A549 (cell line): ENCODE results near the gene GRIP2. TPM values are rescaled to one million over a fixed set of nuclear protein-coding genes. Genes with fewer than 3 reads are reported as not detected.

ENCODE experiments used
- ATAC-seq, 2 experiments: fragments of 200-7000 bp in 1 of 2; fragments of >200 bp in 1 of 2; cut with Nextera tagmentation in 1 of 2; cut with Tn5 transposase in 1 of 2; 3 replicates each; pipeline versions ENCODE4 v1.8.0 to v1.9.1; 2018 to 2020; ENCODE audit warnings: mild to moderate bottlenecking in 1 of 2, moderate library complexity in 1 of 2
- CTCF ChIA-PET: fragments of 300-600 bp; sonication (Branson Sonifier 250); formaldehyde crosslinking; extraction: SDS; loops from one replicate; lab custom pipeline; 2021; ENCODE audit warnings: antibody characterized with exemption, inconsistent platforms; lab: Yijun Ruan, JAX
- POLR2A ChIA-PET: fragments of 350-600 bp; formaldehyde crosslinking; extraction: SDS; loops from one replicate; lab custom pipeline; 2021; ENCODE audit warnings: antibody characterized with exemption, inconsistent platforms; lab: Yijun Ruan, JAX
- DNase-seq, 2 experiments: peaks; one replicate each; pipeline versions ENCODE4 v3.0.0 to v3.0.0-alpha.2; 2011 to 2016; ENCODE audit warnings: low read depth in 1 of 2, low spot score in 1 of 2
- FAIRE-seq: peaks from 2 replicates; lab custom pipeline; 2011; peaks lifted over from hg19 to GRCh38; lab: Jason Lieb, UNC
- H3K27ac ChIP-seq, 2 experiments: fragments of >200 bp; sonication (Bioruptor Twin); formaldehyde crosslinking; 3 replicates each; pipeline ENCODE4 v1.5.1; 2016 to 2017
- H3K4me1 ChIP-seq: fragments of >200 bp; sonication (Bioruptor Twin); formaldehyde crosslinking; 3 replicates; pipeline ENCODE4 v1.6.1; 2016
- H3K4me2 ChIP-seq: fragments of >200 bp; sonication (Bioruptor Twin); formaldehyde crosslinking; 3 replicates; pipeline ENCODE4 v1.6.1; 2016
- H3K4me3 ChIP-seq: fragments of >200 bp; sonication (Bioruptor Twin); formaldehyde crosslinking; 3 replicates; pipeline ENCODE4 v1.5.1; 2016
- H3K9me3 ChIP-seq: fragments of >200 bp; sonication (Bioruptor Twin); formaldehyde crosslinking; 3 replicates; pipeline ENCODE4 v1.6.1; 2016
- CEBPB ChIP-seq, 2 experiments: fragments of >200 bp in 1 of 2; sonication (Bioruptor Twin) in 1 of 2; formaldehyde crosslinking in 1 of 2; IDR thresholded peaks; 2 replicates each; pipeline ENCODE4 v1.6.1; 2012 to 2016
- EHF ChIP-seq: fragments of 250-450 bp; sonication (Bioruptor Pico); IDR thresholded peaks from 2 replicates; pipeline ENCODE4 v1.5.0; 2020; ENCODE audit warnings: mild to moderate bottlenecking
- EHMT2 ChIP-seq: fragments of 200-600 bp; sonication (generic); IDR thresholded peaks from 2 replicates; pipeline ENCODE4 v1.6.1; 2016; ENCODE audit warnings: antibody characterized with exemption, low read depth, mild to moderate bottlenecking, moderate library complexity
- EP300 ChIP-seq, 2 experiments: fragments of >200 bp; sonication (Bioruptor Twin); formaldehyde crosslinking; IDR thresholded peaks; 2 replicates in 1 of 2; 3 replicates in 1 of 2; pipeline ENCODE4 v1.6.1; 2016 to 2017
- HOXA7 ChIP-seq: fragments of 250-450 bp; sonication (Bioruptor Pico); IDR thresholded peaks from 2 replicates; pipeline ENCODE4 v1.5.0; 2020; ENCODE audit warnings: mild to moderate bottlenecking, moderate library complexity
- KDM1A ChIP-seq: fragments of 200-600 bp; sonication (generic); IDR thresholded peaks from 2 replicates; pipeline ENCODE4 v1.6.1; 2016; ENCODE audit warnings: low read depth, mild to moderate bottlenecking
- MAZ ChIP-seq: fragments of 150-350 bp; IDR thresholded peaks from 2 replicates; pipeline ENCODE4 v1.6.1; 2014; ENCODE audit warnings: antibody characterized with exemption, low read depth, low read length, borderline replicate concordance
- PHF8 ChIP-seq: fragments of 200-600 bp; sonication (generic); IDR thresholded peaks from 2 replicates; pipeline ENCODE4 v1.6.1; 2016; ENCODE audit warnings: low read depth, mild to moderate bottlenecking, antibody characterized with exemption, moderate library complexity, borderline replicate concordance
- ZFP36 ChIP-seq: fragments of 450-650 bp; IDR thresholded peaks from 2 replicates; pipeline ENCODE4 v1.6.1; 2014; ENCODE audit warnings: borderline replicate concordance; ENCODE audit not compliant: partially characterized antibody
- ZSCAN20 ChIP-seq: fragments of 250-450 bp; sonication (Bioruptor Pico); IDR thresholded peaks from 2 replicates; pipeline ENCODE4 v1.8.0; 2022; ENCODE audit warnings: mild to moderate bottlenecking, moderate library complexity
- WGBS: methylation state at CpG from one replicate; pipeline ENCODE4 v1.1.6; 2017; ENCODE audit errors: missing lambda C conversion rate; 5-methylcytosine and 5-hydroxymethylcytosine counted together
- polyA plus RNA-seq, 4 experiments: library from polyadenylated mRNA; depleted of rRNA in 3 of 4; stranded (reverse); fragments of >200 nt; fragmentation: RNase III in 1 of 4; extraction: RNeasy Plus Mini Kit Qiagen cat#74134 plus additional on column Dnase treatment in 1 of 4; gene quantifications; 2 replicates in 3 of 4; 3 replicates in 1 of 4; pipeline ENCODE4 v1.2.3, GENCODE V29; 2011 to 2017
- TF ChIP-seq, protein P1 (sequence below): IDR thresholded peaks from 2 replicates; pipeline ENCODE4 v1.6.1; 2012
- TF ChIP-seq, protein P2 (sequence below): IDR thresholded peaks from 2 replicates; pipeline ENCODE4 v1.6.1; 2012; ENCODE audit warnings: low read depth, borderline replicate concordance
- TF ChIP-seq, protein P3 (sequence below): fragments of >200 bp; sonication (Bioruptor Twin); formaldehyde crosslinking; IDR thresholded peaks from 3 replicates; pipeline ENCODE4 v1.5.1; 2016
- TF ChIP-seq, protein P4 (sequence below): fragments of 250-450 bp; sonication (Bioruptor Pico); IDR thresholded peaks from 2 replicates; pipeline ENCODE4 v1.5.0; 2021; ENCODE audit warnings: mild to moderate bottlenecking, moderate library complexity, borderline replicate concordance
- TF ChIP-seq, protein P5 (sequence below): fragments of 200-600 bp; sonication (generic); IDR thresholded peaks from 2 replicates; pipeline ENCODE4 v1.6.1; 2016; ENCODE audit warnings: antibody characterized with exemption, mild to moderate bottlenecking, moderate library complexity
- TF ChIP-seq, protein P6 (sequence below): fragments of 150-350 bp; IDR thresholded peaks from 2 replicates; pipeline ENCODE4 v1.6.1; 2014; ENCODE audit warnings: low read depth, mild to moderate bottlenecking, low read length
- TF ChIP-seq, protein P7 (sequence below): fragments of >200 bp; sonication (Bioruptor Twin); formaldehyde crosslinking; IDR thresholded peaks from 3 replicates; pipeline ENCODE4 v1.6.1; 2016

GRIP2 gene
- polyA plus RNA-seq, 2 of the 4 experiments (the other 2 are of a cell fraction), result 0.56 to 1.6 TPM

DNA sequence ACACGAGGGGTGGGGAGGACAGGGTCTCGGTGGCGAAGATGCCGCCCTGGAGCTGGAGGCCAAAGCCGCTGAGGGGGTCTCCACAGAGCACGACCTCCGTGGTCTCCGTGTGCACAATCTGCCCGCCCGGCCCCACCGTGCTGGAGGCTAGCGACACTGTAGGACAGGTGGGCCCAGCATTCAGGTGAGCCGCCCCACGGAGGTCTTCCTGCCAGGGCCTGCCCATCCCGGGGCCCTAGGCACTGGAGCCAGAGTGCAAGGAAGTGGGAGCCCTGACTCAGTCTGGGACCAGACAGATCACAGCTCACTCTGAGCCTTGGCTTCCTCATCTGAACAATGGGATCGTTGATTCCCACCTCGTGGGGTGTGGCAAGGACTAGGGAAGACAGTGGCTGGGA lies 25.8 kb downstream of the GRIP2 start:
- no peak for FAIRE-seq
- no peak for ATAC-seq
- CTCF ChIA-PET, result interaction anchor here (1.0 to 8.0 kb wide), 4 partner anchors 13 to 411 kb away, joined by 3 to 63 read pairs (median 6); no protein-coding TSS in a partner anchor

More for the DNA sequence above, 25.8 kb downstream of the GRIP2 start:
- H3K9me3 ChIP-seq, result no peaks in the 10 kb centered on the region
- no peaks in the 10 kb centered on the region for H3K4me1 ChIP-seq
- no peak overlapping the region for H3K4me2 ChIP-seq
- TF ChIP-seq, protein P1, sequence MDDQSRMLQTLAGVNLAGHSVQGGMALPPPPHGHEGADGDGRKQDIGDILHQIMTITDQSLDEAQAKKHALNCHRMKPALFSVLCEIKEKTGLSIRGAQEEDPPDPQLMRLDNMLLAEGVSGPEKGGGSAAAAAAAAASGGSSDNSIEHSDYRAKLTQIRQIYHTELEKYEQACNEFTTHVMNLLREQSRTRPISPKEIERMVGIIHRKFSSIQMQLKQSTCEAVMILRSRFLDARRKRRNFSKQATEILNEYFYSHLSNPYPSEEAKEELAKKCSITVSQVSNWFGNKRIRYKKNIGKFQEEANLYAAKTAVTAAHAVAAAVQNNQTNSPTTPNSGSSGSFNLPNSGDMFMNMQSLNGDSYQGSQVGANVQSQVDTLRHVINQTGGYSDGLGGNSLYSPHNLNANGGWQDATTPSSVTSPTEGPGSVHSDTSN, result no peak
- no peak for TF ChIP-seq KDM1A
- no peak for TF ChIP-seq EHMT2
- no peak for TF ChIP-seq CEBPB (IDR thresholded peaks at IDR 0.05)
- TF ChIP-seq, protein P2, sequence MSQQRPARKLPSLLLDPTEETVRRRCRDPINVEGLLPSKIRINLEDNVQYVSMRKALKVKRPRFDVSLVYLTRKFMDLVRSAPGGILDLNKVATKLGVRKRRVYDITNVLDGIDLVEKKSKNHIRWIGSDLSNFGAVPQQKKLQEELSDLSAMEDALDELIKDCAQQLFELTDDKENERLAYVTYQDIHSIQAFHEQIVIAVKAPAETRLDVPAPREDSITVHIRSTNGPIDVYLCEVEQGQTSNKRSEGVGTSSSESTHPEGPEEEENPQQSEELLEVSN, result no peak
- TF ChIP-seq, protein P3, sequence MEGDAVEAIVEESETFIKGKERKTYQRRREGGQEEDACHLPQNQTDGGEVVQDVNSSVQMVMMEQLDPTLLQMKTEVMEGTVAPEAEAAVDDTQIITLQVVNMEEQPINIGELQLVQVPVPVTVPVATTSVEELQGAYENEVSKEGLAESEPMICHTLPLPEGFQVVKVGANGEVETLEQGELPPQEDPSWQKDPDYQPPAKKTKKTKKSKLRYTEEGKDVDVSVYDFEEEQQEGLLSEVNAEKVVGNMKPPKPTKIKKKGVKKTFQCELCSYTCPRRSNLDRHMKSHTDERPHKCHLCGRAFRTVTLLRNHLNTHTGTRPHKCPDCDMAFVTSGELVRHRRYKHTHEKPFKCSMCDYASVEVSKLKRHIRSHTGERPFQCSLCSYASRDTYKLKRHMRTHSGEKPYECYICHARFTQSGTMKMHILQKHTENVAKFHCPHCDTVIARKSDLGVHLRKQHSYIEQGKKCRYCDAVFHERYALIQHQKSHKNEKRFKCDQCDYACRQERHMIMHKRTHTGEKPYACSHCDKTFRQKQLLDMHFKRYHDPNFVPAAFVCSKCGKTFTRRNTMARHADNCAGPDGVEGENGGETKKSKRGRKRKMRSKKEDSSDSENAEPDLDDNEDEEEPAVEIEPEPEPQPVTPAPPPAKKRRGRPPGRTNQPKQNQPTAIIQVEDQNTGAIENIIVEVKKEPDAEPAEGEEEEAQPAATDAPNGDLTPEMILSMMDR, result no peak
- TF ChIP-seq, protein P4, sequence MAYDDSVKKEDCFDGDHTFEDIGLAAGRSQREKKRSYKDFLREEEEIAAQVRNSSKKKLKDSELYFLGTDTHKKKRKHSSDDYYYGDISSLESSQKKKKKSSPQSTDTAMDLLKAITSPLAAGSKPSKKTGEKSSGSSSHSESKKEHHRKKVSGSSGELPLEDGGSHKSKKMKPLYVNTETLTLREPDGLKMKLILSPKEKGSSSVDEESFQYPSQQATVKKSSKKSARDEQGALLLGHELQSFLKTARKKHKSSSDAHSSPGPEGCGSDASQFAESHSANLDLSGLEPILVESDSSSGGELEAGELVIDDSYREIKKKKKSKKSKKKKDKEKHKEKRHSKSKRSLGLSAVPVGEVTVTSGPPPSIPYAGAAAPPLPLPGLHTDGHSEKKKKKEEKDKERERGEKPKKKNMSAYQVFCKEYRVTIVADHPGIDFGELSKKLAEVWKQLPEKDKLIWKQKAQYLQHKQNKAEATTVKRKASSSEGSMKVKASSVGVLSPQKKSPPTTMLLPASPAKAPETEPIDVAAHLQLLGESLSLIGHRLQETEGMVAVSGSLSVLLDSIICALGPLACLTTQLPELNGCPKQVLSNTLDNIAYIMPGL, result no peak
- no peak for TF ChIP-seq EP300 (IDR thresholded peaks at IDR 0.05)
- TF ChIP-seq ZSCAN20, result no peak
- no peak for TF ChIP-seq EHF
- TF ChIP-seq, protein P5, sequence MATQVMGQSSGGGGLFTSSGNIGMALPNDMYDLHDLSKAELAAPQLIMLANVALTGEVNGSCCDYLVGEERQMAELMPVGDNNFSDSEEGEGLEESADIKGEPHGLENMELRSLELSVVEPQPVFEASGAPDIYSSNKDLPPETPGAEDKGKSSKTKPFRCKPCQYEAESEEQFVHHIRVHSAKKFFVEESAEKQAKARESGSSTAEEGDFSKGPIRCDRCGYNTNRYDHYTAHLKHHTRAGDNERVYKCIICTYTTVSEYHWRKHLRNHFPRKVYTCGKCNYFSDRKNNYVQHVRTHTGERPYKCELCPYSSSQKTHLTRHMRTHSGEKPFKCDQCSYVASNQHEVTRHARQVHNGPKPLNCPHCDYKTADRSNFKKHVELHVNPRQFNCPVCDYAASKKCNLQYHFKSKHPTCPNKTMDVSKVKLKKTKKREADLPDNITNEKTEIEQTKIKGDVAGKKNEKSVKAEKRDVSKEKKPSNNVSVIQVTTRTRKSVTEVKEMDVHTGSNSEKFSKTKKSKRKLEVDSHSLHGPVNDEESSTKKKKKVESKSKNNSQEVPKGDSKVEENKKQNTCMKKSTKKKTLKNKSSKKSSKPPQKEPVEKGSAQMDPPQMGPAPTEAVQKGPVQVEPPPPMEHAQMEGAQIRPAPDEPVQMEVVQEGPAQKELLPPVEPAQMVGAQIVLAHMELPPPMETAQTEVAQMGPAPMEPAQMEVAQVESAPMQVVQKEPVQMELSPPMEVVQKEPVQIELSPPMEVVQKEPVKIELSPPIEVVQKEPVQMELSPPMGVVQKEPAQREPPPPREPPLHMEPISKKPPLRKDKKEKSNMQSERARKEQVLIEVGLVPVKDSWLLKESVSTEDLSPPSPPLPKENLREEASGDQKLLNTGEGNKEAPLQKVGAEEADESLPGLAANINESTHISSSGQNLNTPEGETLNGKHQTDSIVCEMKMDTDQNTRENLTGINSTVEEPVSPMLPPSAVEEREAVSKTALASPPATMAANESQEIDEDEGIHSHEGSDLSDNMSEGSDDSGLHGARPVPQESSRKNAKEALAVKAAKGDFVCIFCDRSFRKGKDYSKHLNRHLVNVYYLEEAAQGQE, result no peak
- TF ChIP-seq ZFP36, result no peak
- TF ChIP-seq, protein P6, sequence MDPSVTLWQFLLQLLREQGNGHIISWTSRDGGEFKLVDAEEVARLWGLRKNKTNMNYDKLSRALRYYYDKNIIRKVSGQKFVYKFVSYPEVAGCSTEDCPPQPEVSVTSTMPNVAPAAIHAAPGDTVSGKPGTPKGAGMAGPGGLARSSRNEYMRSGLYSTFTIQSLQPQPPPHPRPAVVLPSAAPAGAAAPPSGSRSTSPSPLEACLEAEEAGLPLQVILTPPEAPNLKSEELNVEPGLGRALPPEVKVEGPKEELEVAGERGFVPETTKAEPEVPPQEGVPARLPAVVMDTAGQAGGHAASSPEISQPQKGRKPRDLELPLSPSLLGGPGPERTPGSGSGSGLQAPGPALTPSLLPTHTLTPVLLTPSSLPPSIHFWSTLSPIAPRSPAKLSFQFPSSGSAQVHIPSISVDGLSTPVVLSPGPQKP, result no peak
- no peak for TF ChIP-seq PHF8
- no peak for TF ChIP-seq HOXA7
- no peak for TF ChIP-seq MAZ
- TF ChIP-seq, protein P7, sequence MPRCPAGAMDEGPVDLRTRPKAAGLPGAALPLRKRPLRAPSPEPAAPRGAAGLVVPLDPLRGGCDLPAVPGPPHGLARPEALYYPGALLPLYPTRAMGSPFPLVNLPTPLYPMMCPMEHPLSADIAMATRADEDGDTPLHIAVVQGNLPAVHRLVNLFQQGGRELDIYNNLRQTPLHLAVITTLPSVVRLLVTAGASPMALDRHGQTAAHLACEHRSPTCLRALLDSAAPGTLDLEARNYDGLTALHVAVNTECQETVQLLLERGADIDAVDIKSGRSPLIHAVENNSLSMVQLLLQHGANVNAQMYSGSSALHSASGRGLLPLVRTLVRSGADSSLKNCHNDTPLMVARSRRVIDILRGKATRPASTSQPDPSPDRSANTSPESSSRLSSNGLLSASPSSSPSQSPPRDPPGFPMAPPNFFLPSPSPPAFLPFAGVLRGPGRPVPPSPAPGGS, result no peak
- 71% methylated on average over 9 of the region's 17 CpGs for WGBS
- no peak overlapping the region for H3K27ac ChIP-seq
- H3K4me3 ChIP-seq, result no peak overlapping the region
- POLR2A ChIA-PET, result no interaction called here
- DNase-seq, result no peak
